Retinal pigment epithelial cell (primary cell): ENCODE measurements around the gene MAGI2.
"Not testable (repeated sequence)": the region's sequence is repeated elsewhere in the genome, so short reads cannot be mapped to it uniquely, and the experiment has no call there.

Experiments
- DNase-seq: peaks from one replicate; pipeline ENCODE4 v3.0.0-alpha.2; 2010; ENCODE audit warnings: low read depth
- H3K4me3 ChIP-seq: 2 replicates; pipeline ENCODE4 v1.5.1; 2011; ENCODE audit warnings: mild to moderate bottlenecking, low read length, control low read depth, moderate library complexity
- TF ChIP-seq, protein P1 (sequence below): conservative IDR thresholded peaks from 2 replicates; pipeline ENCODE4 v1.5.1; 2011; ENCODE audit warnings: low read depth, low read length, control low read depth, inconsistent platforms

The MAGI2 gene

DNA sequence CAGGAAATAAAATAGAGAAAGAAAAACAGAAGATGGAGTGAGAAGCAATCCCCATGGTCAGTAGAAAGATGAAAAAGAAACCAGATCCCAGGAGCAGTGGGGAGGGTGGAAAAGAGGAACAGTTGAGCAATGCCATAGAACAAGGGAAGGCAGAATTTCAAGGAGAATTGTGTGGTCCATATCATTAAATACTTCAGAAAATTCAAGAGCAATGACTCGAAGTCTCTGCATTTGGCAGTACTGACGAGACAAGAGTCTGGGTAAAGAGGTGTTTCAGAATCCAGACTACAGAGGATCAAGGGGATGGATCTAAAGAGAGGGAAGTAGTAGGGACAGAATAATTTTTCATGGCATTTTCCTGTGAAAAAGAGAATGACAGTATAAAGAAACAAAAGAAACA lies 1142.3 kb downstream of the MAGI2 start:
- DNase-seq = no peak
- no peak overlapping the region for H3K4me3 ChIP-seq
- TF ChIP-seq, protein P1, sequence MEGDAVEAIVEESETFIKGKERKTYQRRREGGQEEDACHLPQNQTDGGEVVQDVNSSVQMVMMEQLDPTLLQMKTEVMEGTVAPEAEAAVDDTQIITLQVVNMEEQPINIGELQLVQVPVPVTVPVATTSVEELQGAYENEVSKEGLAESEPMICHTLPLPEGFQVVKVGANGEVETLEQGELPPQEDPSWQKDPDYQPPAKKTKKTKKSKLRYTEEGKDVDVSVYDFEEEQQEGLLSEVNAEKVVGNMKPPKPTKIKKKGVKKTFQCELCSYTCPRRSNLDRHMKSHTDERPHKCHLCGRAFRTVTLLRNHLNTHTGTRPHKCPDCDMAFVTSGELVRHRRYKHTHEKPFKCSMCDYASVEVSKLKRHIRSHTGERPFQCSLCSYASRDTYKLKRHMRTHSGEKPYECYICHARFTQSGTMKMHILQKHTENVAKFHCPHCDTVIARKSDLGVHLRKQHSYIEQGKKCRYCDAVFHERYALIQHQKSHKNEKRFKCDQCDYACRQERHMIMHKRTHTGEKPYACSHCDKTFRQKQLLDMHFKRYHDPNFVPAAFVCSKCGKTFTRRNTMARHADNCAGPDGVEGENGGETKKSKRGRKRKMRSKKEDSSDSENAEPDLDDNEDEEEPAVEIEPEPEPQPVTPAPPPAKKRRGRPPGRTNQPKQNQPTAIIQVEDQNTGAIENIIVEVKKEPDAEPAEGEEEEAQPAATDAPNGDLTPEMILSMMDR = no peak

GRCh38 chr7:78307892-78308291 lies 1145.6 kb downstream of the MAGI2 start:
- no peak overlapping the region for H3K4me3 ChIP-seq
- DNase-seq = no peak
- TF ChIP-seq, protein P1 = no peak

GRCh38 chr7:78306634-78307033 lies 1146.8 kb downstream of the MAGI2 start:
- TF ChIP-seq, protein P1 = no peak
- DNase-seq = no peak
- H3K4me3 ChIP-seq = no peak overlapping the region

DNA sequence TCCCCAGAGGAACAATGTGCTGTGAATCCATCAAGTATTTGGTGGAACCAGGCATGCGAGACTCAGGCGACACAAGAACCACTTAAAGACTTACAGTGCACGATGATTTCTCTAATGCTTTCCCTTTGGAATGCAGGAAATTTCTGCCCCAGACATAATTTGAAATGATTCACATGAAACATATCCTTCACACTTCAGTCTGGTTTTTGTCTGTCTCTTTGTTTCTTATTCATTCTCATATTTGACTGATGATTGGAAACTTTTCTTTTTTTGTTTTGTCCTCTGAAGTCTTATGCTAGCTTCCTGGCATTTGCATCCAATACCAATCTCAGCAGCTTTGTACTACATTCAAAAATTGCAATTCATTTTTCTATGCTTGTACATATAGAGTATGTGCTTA lies 1152.1 kb downstream of the MAGI2 start:
- TF ChIP-seq, protein P1 = no peak
- peak; percentile 52 for DNase-seq
- no peak overlapping the region for H3K4me3 ChIP-seq

- DNase-seq = no peak
- TF ChIP-seq, protein P1 = no peak
- H3K4me3 ChIP-seq = no peak overlapping the region
These were observed 1154.4 kb downstream of the MAGI2 start for GRCh38 chr7:78299088-78299487.

DNA sequence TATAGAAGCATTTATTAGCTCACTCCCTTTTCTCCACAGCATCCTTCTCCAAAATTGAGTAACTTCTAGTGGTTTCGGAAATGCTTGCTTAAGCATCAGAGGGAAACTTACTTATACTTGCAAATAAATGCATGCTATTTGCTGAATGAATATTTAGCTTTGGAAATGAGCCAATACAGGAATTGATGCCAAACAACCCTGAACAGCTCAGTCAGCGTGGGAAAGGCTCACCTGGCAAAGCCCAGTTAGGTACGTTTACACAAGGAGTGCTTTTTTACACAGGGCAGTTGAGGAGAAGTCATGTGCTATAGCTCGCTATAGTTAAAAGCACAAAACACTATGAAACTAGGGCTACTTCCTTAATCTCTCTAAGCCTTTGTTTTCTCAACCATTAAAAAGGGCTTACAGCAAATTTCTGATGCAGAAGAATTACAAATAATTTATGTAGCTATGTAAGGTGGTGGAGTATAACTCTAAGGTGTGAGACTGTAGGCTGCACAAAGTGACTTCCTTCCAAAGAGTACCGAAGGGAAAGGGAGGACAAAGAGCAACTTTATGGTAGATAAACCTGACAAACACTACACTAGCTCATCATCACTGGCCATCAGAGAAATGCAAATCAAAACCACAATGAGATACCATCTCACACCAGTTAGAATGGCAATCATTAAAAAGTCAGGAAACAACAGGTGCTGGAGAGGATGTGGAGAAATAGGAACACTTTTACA lies 1156.7 kb downstream of the MAGI2 start:
- TF ChIP-seq, protein P1 = no peak
- H3K4me3 ChIP-seq = no peak overlapping the region
- DNase-seq = peak; percentile 82

DNA sequence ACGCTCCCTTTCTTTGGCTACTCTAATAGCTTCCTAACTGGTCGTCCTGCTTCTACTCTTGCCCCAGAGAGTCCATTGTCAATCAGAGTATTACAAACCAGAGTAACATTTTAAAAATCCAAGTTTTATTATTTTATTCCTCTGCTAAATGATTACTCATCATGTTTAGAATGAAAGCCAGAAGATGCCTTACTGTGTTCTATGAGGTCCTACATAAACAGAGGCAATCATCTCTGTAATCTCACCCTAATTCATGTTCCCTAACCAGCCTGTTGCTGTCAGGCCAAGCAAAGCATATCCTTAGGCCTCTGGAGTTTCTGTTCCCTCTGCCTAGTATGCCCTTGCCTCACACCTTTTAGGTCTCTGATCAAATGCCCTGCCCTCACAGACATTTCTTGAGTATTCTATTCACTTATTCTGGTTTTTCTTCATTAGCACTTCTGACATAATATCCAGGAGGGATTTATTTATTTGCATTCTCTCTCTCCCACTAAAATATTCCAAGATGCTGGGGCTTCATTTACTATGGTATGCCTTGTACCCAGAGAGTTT lies 1157.3 kb downstream of the MAGI2 start:
- TF ChIP-seq, protein P1 = no peak
- DNase-seq = no peak
- no peak overlapping the region for H3K4me3 ChIP-seq

DNA sequence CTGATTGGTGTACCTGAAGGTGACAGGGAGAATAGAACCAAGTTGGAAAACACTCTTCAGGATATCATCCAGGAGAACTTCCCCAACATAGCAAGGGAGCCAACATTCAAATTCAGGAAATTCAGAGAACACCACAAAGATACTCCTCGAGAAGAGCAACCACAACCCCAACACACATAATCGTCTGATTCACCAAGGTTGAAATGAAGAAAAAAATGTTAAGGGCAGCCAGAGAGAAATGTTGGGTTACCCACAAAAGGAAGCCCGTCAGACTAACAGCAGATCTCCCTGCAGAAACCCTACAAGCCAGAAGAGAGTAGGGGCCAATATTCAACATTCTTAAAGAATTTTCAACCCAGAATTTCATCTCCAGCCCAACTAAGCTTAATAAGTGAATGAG lies 1164.0 kb downstream of the MAGI2 start:
- DNase-seq, H3K4me3 ChIP-seq: not testable (repeated sequence)
